CD14-positive monocyte (primary cell): ENCODE data around the gene GPRC5A. TPM values are rescaled to one million over a fixed set of nuclear protein-coding genes. Genes with fewer than 3 reads are reported as not detected.

Source experiments
- DNase-seq, 3 donors: peaks; one replicate each; pipeline ENCODE4 v3.0.0-alpha.2; 2011 to 2022
- H2AFZ ChIP-seq: 2 replicates; pipeline ENCODE4 v1.6.0; 2012; ENCODE audit warnings: mild to moderate bottlenecking, low read depth, low read length, inconsistent platforms; ENCODE audit not compliant: insufficient read depth, poor library complexity, severe bottlenecking
- H3K27ac ChIP-seq, 2 donors: 1 replicate in 1 of 2; 2 replicates in 1 of 2; pipeline ENCODE4 v1.5.1; 2012 to 2013; ENCODE audit warnings: low read length in 2 of 2, control low read depth in 1 of 2, inconsistent platforms in 1 of 2, low read depth in 1 of 2, mild to moderate bottlenecking in 1 of 2
- H3K27me3 ChIP-seq, 2 donors: one replicate each; pipeline versions ENCODE4 v1.6.0 to v1.6.1; 2011 to 2013; ENCODE audit warnings: low read length in 2 of 2; ENCODE audit not compliant: control insufficient read depth in 2 of 2, insufficient read depth in 2 of 2
- H3K36me3 ChIP-seq, 2 donors: replicated peaks in 1 of 2; 1 replicate in 1 of 2; 2 replicates in 1 of 2; pipeline versions ENCODE4 v1.5.1 to v1.6.1; 2012 to 2013; ENCODE audit warnings: low read length in 2 of 2, control low read depth in 1 of 2, inconsistent platforms in 1 of 2, mild to moderate bottlenecking in 1 of 2; ENCODE audit not compliant: insufficient read depth in 2 of 2, control insufficient read depth in 1 of 2
- H3K4me1 ChIP-seq, 2 donors: 1 replicate in 1 of 2; 2 replicates in 1 of 2; pipeline versions ENCODE4 v1.5.1 to v1.6.1; 2012 to 2013; ENCODE audit warnings: low read length in 2 of 2, control low read depth in 1 of 2, inconsistent platforms in 1 of 2, mild to moderate bottlenecking in 1 of 2, moderate library complexity in 1 of 2; ENCODE audit not compliant: insufficient read depth in 2 of 2, control insufficient read depth in 1 of 2
- H3K4me2 ChIP-seq: replicated peaks from 2 replicates; pipeline ENCODE3; 2012; ENCODE audit warnings: low read length, moderate library complexity, mild to moderate bottlenecking; ENCODE audit not compliant: poor library complexity, severe bottlenecking; ENCODE audit errors: extremely low read depth
- H3K4me3 ChIP-seq, 3 experiments: fragments of 200-600 bp in 1 of 3; sonication (generic) in 1 of 3; replicated peaks in 1 of 3; 1 replicate in 2 of 3; 2 replicates in 1 of 3; pipeline ENCODE4 v1.5.1; 2011 to 2013; ENCODE audit warnings: low read length in 3 of 3, mild to moderate bottlenecking in 3 of 3, control low read depth in 2 of 3, low read depth in 2 of 3, inconsistent platforms in 1 of 3, moderate library complexity in 1 of 3
- H3K79me2 ChIP-seq: 2 replicates; pipeline ENCODE4 v1.6.0; 2012; ENCODE audit warnings: mild to moderate bottlenecking, control low read depth, inconsistent platforms, low read length, moderate library complexity; ENCODE audit not compliant: insufficient read depth
- H3K9ac ChIP-seq: 2 replicates; pipeline ENCODE4 v1.6.0; 2017; ENCODE audit warnings: low read length, mild to moderate bottlenecking; ENCODE audit not compliant: insufficient read depth, poor library complexity, severe bottlenecking
- H3K9me3 ChIP-seq, 2 donors: replicated peaks in 1 of 2; 1 replicate in 1 of 2; 2 replicates in 1 of 2; pipeline versions ENCODE4 v1.5.1 to v1.6.1; 2012 to 2013; ENCODE audit warnings: low read length in 2 of 2, control low read depth in 1 of 2; ENCODE audit not compliant: control insufficient read depth in 1 of 2, insufficient read depth in 1 of 2
- H4K20me1 ChIP-seq: 2 replicates; pipeline ENCODE4 v1.6.0; 2012; ENCODE audit warnings: mild to moderate bottlenecking, low read length, control low read depth, moderate library complexity; ENCODE audit not compliant: insufficient read depth
- H3K27ac Mint-ChIP-seq, 7 donors: one replicate each; pipeline ENCODE4 v1.8.0; 2020; ENCODE audit warnings: mild to moderate bottlenecking in 7 of 7, mixed read lengths in 7 of 7, moderate library complexity in 6 of 7, inconsistent platforms in 2 of 7
- H3K27me3 Mint-ChIP-seq, 3 donors: one replicate each; pipeline ENCODE4 v1.8.0; 2021 to 2022; ENCODE audit warnings: low read depth in 3 of 3, mild to moderate bottlenecking in 3 of 3, mixed read lengths in 3 of 3, moderate library complexity in 3 of 3, inconsistent platforms in 1 of 3
- H3K36me3 Mint-ChIP-seq, 2 donors: one replicate each; pipeline ENCODE4 v1.8.0; 2020; ENCODE audit warnings: mixed read lengths in 2 of 2, inconsistent platforms in 1 of 2, mild to moderate bottlenecking in 1 of 2
- H3K4me1 Mint-ChIP-seq: one replicate; pipeline ENCODE4 v1.8.0; 2020; ENCODE audit warnings: mild to moderate bottlenecking, mixed read lengths
- H3K4me3 Mint-ChIP-seq, 2 donors: one replicate each; pipeline ENCODE4 v1.8.0; 2020; ENCODE audit warnings: mild to moderate bottlenecking in 2 of 2, mixed read lengths in 2 of 2, moderate library complexity in 1 of 2
- H3K9me3 Mint-ChIP-seq, 7 donors: one replicate each; pipeline ENCODE4 v1.8.0; 2020 to 2022; ENCODE audit warnings: mixed read lengths in 7 of 7, mild to moderate bottlenecking in 6 of 7, moderate library complexity in 6 of 7, inconsistent platforms in 2 of 7
- CTCF ChIP-seq: fragments of 200-600 bp; IDR thresholded peaks from one replicate; pipeline ENCODE4 v1.8.0; 2022; ENCODE audit warnings: antibody characterized with exemption, mild to moderate bottlenecking
- WGBS: methylation state at CpG from one replicate; pipeline ENCODE4 v1.1.5; 2013; ENCODE audit warnings: missing lambda C conversion rate; ENCODE audit not compliant: insufficient coverage; 5-methylcytosine and 5-hydroxymethylcytosine counted together
- intact Hi-C, 2 donors: fragments of 100-400 bp; cut with micrococcal nuclease; formaldehyde crosslinking; loops; one replicate each; pipeline versions ENCODE4 v1.15.0 to v1.15.1; 2023
- polyA plus RNA-seq, 3 donors: library from polyadenylated mRNA; depleted of rRNA in 1 of 3; unstranded in 2 of 3; stranded (reverse) in 1 of 3; fragments of 300-500 nt in 2 of 3; fragments of >200 nt in 1 of 3; fragmentation: Illumina TruSeq in 2 of 3; gene quantifications; 1 replicate in 2 of 3; 2 replicates in 1 of 3; pipeline ENCODE4 v1.2.3, GENCODE V29; 2012 to 2021

The GPRC5A gene
- polyA plus RNA-seq, 3 donors: 0.43 TPM; not detected in 2

GRCh38 chr12:12909995-12910420, 18.6 kb downstream of the GPRC5A start:
- H3K9ac ChIP-seq: no peak overlapping the region
- H3K9me3 ChIP-seq: no peaks in the 10 kb centered on the region
- Mint-ChIP-seq H3K36me3 (no peaks in the 10 kb centered on the region), H3K27me3 (peaks cover 3 to 8% (median 6%) of the 10 kb centered on the region in 3 donors), H3K4me3 (no peak overlapping the region), H3K27ac (peak overlapping the region in 1 of 7 donors; percentile 19), H3K4me1 (peaks cover 27% of the 10 kb centered on the region), H3K9me3 (no peaks in the 10 kb centered on the region)
- TF ChIP-seq CTCF: no peak
- H3K36me3 ChIP-seq: no peaks in the 10 kb centered on the region
- H2AFZ ChIP-seq: peak overlapping the region; percentile 26
- no peak for DNase-seq
- peaks cover 7 to 13% of the 10 kb centered on the region in 2 donors for H3K4me1 ChIP-seq
- H3K4me2 ChIP-seq: no peak overlapping the region
- H3K79me2 ChIP-seq: no peaks in the 10 kb centered on the region
- 9% methylated on average over 2 of the region's 4 CpGs for WGBS
- intact Hi-C loops: loop anchor here (10.0 kb wide), 2 partner anchors 75 to 185 kb away; no protein-coding TSS in a partner anchor
- no peak overlapping the region for H3K27ac ChIP-seq
- no peaks in the 10 kb centered on the region for H4K20me1 ChIP-seq
- no peaks in the 10 kb centered on the region for H3K27me3 ChIP-seq
- H3K4me3 ChIP-seq: no peak overlapping the region

- no peaks in the 10 kb centered on the region for H3K9me3 Mint-ChIP-seq
- no peak overlapping the region for H3K4me3 Mint-ChIP-seq
- WGBS: 95% methylated on average over 4 of the region's 5 CpGs
- Histone ChIP-seq H3K9ac (no peak overlapping the region), H3K4me2 (no peak overlapping the region), H3K27me3 (no peaks in the 10 kb centered on the region), H3K9me3 (no peaks in the 10 kb centered on the region), H3K79me2 (no peaks in the 10 kb centered on the region), H3K36me3 (no peaks in the 10 kb centered on the region), H3K4me1 (peaks cover 15 to 19% of the 10 kb centered on the region in 2 donors), H2AFZ (peak overlapping the region; percentile 50), H3K4me3 (no peak overlapping the region), H4K20me1 (no peaks in the 10 kb centered on the region), H3K27ac (no peak overlapping the region)
- no peaks in the 10 kb centered on the region for H3K36me3 Mint-ChIP-seq
- peaks cover 3 to 10% (median 9%) of the 10 kb centered on the region in 3 donors for H3K27me3 Mint-ChIP-seq
- H3K27ac Mint-ChIP-seq: no peak overlapping the region
- no peak for TF ChIP-seq CTCF
- DNase-seq: no peak
- intact Hi-C loops: loop anchor here (10.0 kb wide), 2 partner anchors 72 to 182 kb away; no protein-coding TSS in a partner anchor
- H3K4me1 Mint-ChIP-seq: peaks cover 36% of the 10 kb centered on the region
Observed at GRCh38 chr12:12912711-12913110, 21.3 kb downstream of the GPRC5A start.
